Measurements from ENCODE around the gene PYROXD2.

GRCh38 chr10:98370831-98371820 lies 43.9 kb downstream of the PYROXD2 start:
- TF ChIP-seq, protein P1, sequence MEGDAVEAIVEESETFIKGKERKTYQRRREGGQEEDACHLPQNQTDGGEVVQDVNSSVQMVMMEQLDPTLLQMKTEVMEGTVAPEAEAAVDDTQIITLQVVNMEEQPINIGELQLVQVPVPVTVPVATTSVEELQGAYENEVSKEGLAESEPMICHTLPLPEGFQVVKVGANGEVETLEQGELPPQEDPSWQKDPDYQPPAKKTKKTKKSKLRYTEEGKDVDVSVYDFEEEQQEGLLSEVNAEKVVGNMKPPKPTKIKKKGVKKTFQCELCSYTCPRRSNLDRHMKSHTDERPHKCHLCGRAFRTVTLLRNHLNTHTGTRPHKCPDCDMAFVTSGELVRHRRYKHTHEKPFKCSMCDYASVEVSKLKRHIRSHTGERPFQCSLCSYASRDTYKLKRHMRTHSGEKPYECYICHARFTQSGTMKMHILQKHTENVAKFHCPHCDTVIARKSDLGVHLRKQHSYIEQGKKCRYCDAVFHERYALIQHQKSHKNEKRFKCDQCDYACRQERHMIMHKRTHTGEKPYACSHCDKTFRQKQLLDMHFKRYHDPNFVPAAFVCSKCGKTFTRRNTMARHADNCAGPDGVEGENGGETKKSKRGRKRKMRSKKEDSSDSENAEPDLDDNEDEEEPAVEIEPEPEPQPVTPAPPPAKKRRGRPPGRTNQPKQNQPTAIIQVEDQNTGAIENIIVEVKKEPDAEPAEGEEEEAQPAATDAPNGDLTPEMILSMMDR (IDR thresholded peaks at IDR 0.05; ENCODE audit: low read depth, low read length), result no peak
- TF ChIP-seq EZH2phosphoT487 (IDR thresholded peaks at IDR 0.05; ENCODE audit: low read depth), result no peak
